HUES48 (cell line): Measurements from ENCODE around the gene MFNG.
"Not testable (repeated sequence)": the region's sequence is repeated elsewhere in the genome, so short reads cannot be mapped to it uniquely, and the experiment has no call there.

Experiments used
- H3K27ac ChIP-seq: one replicate; pipeline ENCODE4 v1.7.0; 2013; ENCODE audit warnings: low read depth, low read length, inconsistent platforms
- H3K27me3 ChIP-seq: 2 replicates; pipeline ENCODE4 v1.6.1; 2013; ENCODE audit warnings: mild to moderate bottlenecking, low read length; ENCODE audit not compliant: control insufficient read depth, insufficient read depth
- H3K36me3 ChIP-seq: 2 replicates; pipeline ENCODE4 v1.6.1; 2013; ENCODE audit warnings: low read length; ENCODE audit not compliant: control insufficient read depth, insufficient read depth
- H3K4me1 ChIP-seq: 2 replicates; pipeline ENCODE4 v1.6.1; 2013; ENCODE audit warnings: mild to moderate bottlenecking, low read length; ENCODE audit not compliant: control insufficient read depth, insufficient read depth
- H3K4me3 ChIP-seq: 2 replicates; pipeline ENCODE4 v1.5.1; 2013; ENCODE audit warnings: mild to moderate bottlenecking, low read depth, low read length
- H3K9ac ChIP-seq: 2 replicates; pipeline ENCODE4 v1.6.1; 2013; ENCODE audit warnings: mild to moderate bottlenecking, low read depth, low read length, moderate library complexity
- H3K9me3 ChIP-seq: 2 replicates; pipeline ENCODE4 v1.6.1; 2013; ENCODE audit warnings: low read length; ENCODE audit not compliant: control insufficient read depth, insufficient read depth

MFNG gene

DNA sequence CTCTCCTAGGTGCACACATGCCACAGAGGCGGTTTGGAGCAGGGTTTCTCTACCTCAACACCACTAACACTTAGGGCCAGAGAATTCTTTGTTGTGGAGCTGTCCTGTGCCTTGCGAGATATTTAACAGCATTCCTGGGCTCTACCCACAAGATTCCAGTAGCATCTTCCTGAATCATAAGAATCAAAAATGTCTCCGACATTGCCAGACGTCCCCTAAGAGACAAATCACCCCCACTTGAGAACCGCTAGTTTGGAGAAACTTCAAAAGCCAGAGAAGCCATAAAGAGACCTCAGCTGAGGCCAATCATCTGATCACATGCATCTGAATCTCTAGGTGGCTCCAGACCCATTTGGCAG is 16.1 kb downstream of the MFNG start:
- Histone ChIP-seq H3K36me3 (no peaks in the 10 kb centered on the region), H3K9me3 (no peaks in the 10 kb centered on the region), H3K27me3 (no peaks in the 10 kb centered on the region), H3K9ac (no peak overlapping the region), H3K4me1 (no peaks in the 10 kb centered on the region), H3K27ac (no peak overlapping the region), H3K4me3 (no peak overlapping the region)

DNA sequence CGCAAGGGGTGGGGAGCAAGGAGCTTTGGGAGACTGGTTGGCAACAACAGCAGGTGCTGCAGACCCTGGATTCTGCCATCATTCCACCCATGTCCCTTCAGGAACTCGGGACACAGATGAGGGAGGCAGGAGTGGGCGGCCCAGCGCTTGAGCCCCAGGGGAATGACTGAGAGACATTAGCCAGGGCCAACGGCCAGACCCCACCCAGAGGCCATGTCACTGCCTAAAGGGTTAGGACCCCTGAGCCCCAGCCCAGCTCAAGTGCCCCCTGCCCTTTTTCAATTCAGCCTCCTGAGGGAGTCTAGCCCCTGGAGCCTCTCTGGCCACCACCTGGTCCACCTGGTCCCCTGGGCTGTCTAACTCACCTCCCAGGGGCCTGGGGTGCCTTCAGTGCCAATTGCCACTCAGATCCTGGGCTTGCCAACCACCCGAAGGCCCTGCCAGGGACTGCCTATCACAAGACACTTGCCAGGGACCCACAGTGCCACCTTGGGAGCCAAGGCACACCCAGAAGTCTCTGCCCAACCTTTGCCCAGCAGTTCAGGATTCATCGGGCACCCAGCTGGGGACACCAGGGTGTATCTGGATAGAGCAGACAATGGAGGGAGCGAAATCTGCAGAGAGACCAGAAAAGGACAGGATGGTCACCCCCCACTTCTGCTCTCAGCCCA is 16.6 kb downstream of the MFNG start:
- no peaks in the 10 kb centered on the region for H3K36me3 ChIP-seq

DNA sequence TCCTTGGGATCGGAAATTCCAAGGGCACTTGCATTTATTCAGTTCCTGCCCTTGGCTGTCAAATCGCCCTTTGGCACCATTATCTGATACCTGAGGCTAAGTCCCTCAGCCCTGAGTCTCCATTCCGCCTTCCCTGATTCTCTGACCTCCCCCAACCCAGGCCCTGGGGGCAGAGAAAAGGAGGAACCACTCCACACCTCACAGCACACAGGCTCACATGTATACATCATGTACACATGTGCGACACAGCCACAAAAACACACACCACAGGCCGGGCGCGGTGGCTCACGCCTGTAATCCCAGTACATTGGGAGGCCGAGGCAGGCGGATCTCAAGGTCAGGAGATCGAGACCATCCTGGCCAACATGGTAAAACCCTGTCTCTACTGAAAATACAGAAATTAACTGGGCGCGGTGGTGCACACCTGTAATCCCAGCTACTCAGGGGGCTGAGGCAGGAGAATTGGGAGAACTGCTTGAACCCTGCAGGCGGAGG is 17.9 kb downstream of the MFNG start:
- H3K36me3 ChIP-seq, H3K9me3 ChIP-seq, H3K9ac ChIP-seq: not testable (repeated sequence)

More for the DNA sequence above, 16.6 kb downstream of the MFNG start:
- H3K27ac ChIP-seq = no peak overlapping the region
- no peak overlapping the region for H3K4me3 ChIP-seq
- no peaks in the 10 kb centered on the region for H3K27me3 ChIP-seq
- no peaks in the 10 kb centered on the region for H3K9me3 ChIP-seq
- no peaks in the 10 kb centered on the region for H3K4me1 ChIP-seq
- no peak overlapping the region for H3K9ac ChIP-seq

DNA sequence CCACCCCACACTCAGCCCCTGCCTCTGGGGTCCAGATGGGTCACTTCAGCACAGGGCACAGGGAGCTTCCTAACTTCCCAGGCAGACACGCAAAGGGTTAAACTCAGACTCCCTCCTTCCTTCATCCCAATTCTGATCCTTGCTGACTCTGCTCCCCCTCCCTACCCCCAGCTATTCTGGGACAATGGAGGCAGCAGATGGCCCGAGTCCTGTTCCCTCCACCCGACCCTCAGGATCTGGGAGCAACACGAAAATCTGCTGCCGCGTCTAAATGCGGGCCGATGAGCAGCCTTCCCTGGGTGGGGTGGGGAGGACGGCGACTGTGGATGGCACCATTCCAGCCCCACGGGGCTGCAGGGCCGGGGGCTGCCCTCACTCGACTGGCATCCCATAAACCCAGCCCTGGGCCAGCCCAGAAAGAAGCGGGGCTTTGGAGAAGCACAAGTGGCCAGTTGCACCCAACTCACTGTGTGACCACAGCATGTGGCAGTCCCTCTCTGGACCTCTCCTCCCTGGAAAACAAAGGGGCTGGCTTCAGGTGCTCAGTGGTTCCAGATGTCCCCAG is 18.7 kb downstream of the MFNG start:
- Histone ChIP-seq H3K9me3 (no peaks in the 10 kb centered on the region), H3K27ac (no peak overlapping the region), H3K4me3 (no peak overlapping the region), H3K36me3 (no peaks in the 10 kb centered on the region), H3K27me3 (no peaks in the 10 kb centered on the region), H3K9ac (no peak overlapping the region), H3K4me1 (no peaks in the 10 kb centered on the region)

More for the DNA sequence above, 17.9 kb downstream of the MFNG start:
- not testable (repeated sequence) for H3K4me3 ChIP-seq, H3K4me1 ChIP-seq, H3K27me3 ChIP-seq, H3K27ac ChIP-seq

DNA sequence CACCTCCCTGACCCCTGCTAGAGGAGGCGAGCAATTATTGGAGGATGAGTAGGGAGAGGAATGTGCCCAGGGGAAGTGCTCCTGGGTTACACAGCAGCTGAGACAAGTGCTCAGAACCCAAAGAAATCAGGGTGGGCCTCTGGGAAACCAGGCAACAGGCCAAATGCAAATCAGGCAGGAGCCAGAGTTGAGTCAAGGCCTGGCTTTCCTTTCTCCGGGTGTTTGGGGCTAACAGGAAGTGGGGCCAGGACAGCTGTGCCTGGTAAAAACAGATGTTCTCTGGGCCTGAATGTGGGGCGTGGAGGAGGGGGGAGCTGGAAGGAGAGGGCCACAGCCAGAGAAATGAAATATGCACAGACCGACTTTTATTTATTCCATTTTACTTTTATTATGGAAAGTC is 22.0 kb downstream of the MFNG start:
- Histone ChIP-seq H3K27ac (no peak overlapping the region), H3K9me3 (no peaks in the 10 kb centered on the region), H3K9ac (no peak overlapping the region), H3K4me1 (no peaks in the 10 kb centered on the region), H3K27me3 (no peaks in the 10 kb centered on the region), H3K4me3 (no peak overlapping the region), H3K36me3 (no peaks in the 10 kb centered on the region)

DNA sequence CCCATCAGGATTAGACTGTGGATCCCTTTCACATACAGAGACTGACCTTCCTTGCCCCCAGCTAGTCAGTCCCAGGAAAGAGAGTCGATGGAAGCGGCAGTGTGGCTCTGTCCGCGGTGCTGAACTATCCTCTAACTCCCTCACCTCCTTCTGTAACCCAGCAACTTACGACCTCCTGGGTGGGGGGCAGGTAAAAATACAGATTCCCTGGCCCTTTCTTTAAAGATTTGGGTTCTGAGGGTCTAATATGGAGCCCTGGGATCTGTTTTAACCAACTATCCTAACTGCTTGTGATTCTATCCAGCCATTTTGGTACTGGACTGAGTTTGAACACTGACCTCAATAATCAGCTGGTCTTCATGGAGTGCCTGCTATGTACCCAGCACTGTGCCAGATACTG is 23.2 kb downstream of the MFNG start:
- Histone ChIP-seq H3K4me1 (no peaks in the 10 kb centered on the region), H3K27ac (no peak overlapping the region), H3K4me3 (no peak overlapping the region), H3K9ac (no peak overlapping the region), H3K36me3 (no peaks in the 10 kb centered on the region), H3K9me3 (no peaks in the 10 kb centered on the region), H3K27me3 (no peaks in the 10 kb centered on the region)

DNA sequence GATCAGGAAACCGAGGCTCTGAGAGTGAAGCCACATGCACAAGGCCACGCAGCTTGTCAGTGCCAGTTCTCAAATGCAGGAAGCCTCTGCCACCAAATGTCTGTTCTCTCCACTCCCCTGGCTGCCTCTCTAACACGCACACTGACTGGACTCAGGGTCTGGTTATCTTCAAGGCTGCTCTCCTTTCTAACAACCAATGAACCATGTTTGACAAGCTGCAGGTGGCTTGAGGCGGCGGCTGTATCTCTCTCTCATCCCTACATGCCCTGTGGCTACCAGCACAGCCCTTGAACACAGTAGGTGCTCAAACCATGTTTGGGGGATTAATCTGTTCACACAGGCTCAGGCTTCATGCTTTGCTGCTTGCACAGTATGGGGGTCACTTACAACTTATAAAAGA is 23.7 kb downstream of the MFNG start:
- Histone ChIP-seq H3K9me3 (no peaks in the 10 kb centered on the region), H3K36me3 (no peaks in the 10 kb centered on the region), H3K9ac (no peak overlapping the region), H3K4me3 (no peak overlapping the region), H3K27me3 (no peaks in the 10 kb centered on the region), H3K4me1 (no peaks in the 10 kb centered on the region), H3K27ac (no peak overlapping the region)

DNA sequence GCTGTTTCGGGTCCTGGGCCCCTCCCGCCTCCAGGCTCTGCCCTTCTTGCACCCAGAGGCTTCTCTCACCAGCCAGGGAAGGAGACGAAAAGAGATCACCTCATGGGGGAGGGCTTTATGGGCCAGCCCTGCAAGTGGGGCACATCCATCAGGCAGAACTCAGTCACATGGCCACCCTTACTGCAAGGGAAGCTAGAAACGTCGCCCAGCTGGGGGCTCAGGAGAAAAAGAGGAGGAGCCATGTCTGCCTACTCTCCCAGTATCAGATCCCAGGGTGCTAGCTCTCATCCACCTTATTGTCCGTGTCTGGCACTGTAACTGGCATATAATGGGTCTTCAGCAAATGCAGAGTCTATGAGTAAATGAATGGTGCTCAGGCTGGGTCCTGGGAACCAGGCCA is 24.2 kb downstream of the MFNG start:
- Histone ChIP-seq H3K27ac (no peak overlapping the region), H3K9me3 (no peaks in the 10 kb centered on the region), H3K9ac (no peak overlapping the region), H3K27me3 (no peaks in the 10 kb centered on the region), H3K4me1 (no peaks in the 10 kb centered on the region), H3K36me3 (no peaks in the 10 kb centered on the region), H3K4me3 (no peak overlapping the region)

DNA sequence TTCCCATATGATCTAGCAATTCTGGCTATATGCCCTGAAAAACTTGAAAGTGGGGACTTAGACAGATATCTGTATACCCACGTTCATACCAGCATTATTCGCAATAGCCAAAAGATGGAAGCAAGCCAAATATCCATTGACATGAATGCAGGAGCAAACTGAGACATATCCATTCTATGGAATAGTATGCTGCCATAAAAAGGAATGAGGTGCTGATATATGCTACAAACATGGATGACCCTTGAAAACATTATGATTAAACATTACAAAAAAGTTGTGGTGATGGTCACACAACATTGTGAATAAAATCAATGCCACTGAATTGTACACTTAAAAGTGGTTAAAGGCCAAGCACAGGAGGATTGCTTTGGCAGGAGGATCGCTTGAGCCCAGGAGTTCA is 25.5 kb downstream of the MFNG start:
- Histone ChIP-seq H3K27ac (no peak overlapping the region), H3K9ac (no peak overlapping the region)

DNA sequence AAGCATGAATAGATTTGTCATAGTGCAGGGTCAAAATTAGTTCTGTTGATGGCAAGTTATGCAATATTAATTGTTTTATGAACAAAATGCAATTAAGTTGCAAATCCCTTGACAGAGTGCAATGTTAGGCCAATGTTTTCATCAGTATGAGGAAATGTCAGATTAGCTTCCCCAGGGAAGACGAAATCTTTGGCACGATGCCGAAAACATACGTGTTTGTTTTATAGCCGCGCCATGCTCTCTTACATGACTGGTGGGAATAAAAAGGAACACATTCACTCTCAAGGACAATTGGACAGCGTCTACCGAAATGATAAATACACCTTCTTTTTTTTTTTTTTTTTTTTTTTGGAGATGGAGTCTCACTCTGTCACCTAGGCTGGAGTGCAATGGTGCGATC is 27.0 kb downstream of the MFNG start:
- no peak overlapping the region for H3K9ac ChIP-seq
- no peaks in the 10 kb centered on the region for H3K36me3 ChIP-seq
- H3K27me3 ChIP-seq = no peaks in the 10 kb centered on the region
- H3K27ac ChIP-seq = no peak overlapping the region
- H3K4me3 ChIP-seq = no peak overlapping the region
- peaks cover 10% of the 10 kb centered on the region; the same call in 1 of the 2 replicates for H3K4me1 ChIP-seq
- no peaks in the 10 kb centered on the region for H3K9me3 ChIP-seq

More for the DNA sequence above, 25.5 kb downstream of the MFNG start:
- H3K4me1 ChIP-seq = peaks cover 8% of the 10 kb centered on the region; the same call in 1 of the 2 replicates
- H3K27me3 ChIP-seq = no peaks in the 10 kb centered on the region
- H3K4me3 ChIP-seq = no peak overlapping the region
- no peaks in the 10 kb centered on the region for H3K9me3 ChIP-seq
- no peaks in the 10 kb centered on the region for H3K36me3 ChIP-seq

DNA sequence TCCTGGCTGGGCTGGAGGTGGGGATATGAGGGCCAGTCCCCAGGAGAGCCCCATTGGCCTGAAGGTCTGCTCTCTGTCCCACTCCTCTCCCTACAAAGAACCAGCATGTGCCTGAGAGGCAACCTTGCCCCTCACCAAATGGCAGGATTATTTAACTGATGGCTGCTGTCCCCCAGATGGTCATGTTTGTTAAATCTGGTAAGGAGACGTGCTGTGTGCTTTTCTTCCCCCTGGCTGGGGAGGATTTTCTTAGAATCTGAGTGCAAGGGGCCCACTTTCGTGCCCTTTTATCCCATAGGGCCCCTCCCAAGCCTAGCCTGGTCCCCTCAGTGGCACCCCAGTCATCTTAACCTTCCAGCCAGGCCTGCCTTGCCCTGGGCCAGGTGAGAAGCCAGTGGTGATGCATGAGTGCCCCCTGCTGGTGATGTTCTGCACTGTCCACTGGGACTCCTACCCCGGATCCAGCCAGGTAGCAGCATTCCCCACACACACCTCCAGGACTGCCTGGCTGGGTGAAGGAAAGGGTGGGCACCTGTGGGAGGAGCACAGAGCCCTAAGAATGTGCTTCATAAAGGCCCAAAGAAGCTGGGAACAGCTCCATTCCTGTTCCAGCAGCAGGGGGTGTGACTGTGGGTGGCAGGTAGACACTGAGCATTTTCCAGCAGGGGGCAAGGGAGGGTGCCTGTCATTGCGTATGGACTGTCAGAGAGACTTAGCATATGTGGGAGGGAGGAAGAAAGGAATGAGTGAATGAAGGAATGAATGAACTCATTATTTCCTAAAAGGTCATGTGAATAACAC is 28.9 kb downstream of the MFNG start:
- no peak overlapping the region for H3K27ac ChIP-seq
- peaks cover 10% of the 10 kb centered on the region; the same call in 1 of the 2 replicates for H3K4me1 ChIP-seq
- H3K27me3 ChIP-seq = no peaks in the 10 kb centered on the region
- H3K9me3 ChIP-seq = no peaks in the 10 kb centered on the region
- H3K4me3 ChIP-seq = no peak overlapping the region
- no peak overlapping the region for H3K9ac ChIP-seq
- H3K36me3 ChIP-seq = no peaks in the 10 kb centered on the region
